ENCODE results near the gene XYLT1.
"Not testable (repeated sequence)": the region's sequence is repeated elsewhere in the genome, so short reads cannot be mapped to it uniquely, and the experiment has no call there.

The XYLT1 gene

DNA sequence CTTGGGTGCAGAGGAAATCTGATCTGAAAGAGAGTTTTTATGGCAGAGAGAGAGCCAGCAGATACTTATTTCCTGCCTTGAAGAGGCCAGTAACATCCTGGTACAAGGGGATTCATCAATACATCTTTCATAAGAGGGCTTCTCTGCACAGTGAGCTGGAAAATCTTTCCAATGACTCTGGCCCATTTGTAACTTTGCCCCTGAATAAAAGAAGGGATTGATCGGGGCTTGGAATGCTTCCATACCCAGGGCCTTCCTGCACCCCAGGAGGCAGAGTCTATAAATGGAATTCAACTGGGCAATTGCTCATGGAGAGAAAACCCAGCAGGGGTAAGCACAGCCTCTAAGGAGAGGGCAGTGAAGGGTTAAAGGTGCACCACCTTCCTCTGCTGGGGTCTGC lies 163.3 kb downstream of the XYLT1 start:
- DNase-seq (ENCODE audit: low read depth) = no peak

DNA sequence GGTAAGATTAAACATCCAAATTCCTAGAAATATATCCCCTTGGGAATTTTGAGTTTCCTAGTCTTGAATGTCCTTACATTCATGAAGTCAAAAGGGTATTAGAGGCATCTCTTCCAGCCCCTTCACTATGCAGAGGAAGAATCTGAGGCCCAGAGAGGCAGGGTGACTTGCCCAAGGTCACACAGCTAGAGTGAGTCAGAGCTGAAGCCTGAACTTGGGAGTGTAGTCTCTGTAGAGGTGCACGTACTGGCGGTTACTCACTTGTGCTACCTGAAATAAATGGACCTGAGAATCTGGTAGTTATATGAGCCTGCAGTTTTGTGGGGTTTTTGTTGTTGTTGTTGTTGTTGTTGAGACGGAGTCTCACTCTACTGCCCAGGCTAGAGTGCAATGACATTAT lies 164.0 kb downstream of the XYLT1 start:
- DNase-seq (ENCODE audit: low read depth) = no peak

DNA sequence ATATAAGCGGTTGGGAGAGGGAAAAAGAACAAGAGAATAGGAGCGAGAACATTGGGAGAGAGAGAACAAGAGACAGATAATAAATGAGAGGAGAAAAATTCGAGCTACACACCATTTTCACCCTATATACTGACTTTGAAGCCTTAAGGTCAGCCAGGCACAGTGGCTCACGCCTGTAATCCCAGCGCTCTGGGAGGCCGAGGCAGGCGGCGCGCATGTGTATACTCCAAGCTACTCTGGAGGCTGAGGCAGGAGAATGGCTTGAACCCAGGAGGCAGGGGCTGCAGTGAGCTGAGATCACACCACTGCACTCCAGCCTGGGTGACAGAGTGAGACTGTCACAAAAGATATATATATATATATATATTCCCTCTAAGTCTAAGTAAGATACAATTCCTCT lies 164.5 kb downstream of the XYLT1 start:
- not testable (repeated sequence) for DNase-seq (ENCODE audit: low read depth)

DNA sequence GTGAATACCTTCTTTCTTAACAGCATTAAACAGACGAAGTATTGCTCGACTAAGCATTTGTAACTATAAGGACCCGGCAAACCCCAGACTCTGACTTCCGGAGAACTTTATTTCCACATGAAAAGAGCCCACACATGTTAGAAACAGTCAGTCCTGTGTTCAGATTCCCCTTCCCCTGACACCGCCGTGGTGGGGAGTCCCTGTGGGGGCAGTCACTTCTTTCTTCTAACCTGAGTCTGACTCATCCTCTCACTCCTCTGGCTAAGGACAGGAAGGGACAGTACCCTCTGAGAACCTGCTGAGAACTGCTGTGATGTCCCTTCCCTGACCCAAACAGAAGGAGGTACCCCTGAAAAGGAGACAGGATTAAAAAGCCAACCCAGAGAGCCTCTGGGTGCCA lies 165.1 kb downstream of the XYLT1 start:
- peak; percentile 16 for DNase-seq (ENCODE audit: low read depth)

DNA sequence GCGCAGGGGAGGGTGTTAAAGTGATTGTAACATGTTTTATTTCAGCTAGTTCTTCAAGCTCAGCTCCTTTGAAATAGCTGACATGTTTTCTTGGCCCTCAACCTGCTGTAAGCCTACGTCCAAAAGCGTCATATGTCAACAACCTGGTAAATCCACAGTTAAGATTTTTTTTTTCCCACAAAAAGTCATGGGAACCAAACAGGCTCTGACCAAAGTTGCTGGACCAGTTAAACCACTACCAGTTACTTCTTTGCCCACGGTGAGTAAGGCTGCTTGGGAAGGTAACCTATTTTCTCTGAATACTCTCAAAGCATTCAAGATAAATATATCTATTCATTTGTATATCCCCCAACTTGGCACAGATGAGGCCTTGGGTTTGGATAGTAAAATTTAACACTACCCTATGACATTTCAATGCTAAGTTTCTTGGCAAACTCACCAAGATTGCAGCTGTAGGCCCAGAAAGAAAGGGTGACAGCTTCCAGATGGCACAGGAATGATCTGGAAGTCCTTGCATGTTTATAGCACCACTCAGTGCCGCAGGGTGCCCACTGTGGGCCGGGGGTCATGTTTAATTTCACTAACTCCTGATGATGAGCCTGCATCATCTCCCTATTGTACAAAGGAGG lies 166.2 kb downstream of the XYLT1 start:
- no peak for DNase-seq (ENCODE audit: low read depth)

DNA sequence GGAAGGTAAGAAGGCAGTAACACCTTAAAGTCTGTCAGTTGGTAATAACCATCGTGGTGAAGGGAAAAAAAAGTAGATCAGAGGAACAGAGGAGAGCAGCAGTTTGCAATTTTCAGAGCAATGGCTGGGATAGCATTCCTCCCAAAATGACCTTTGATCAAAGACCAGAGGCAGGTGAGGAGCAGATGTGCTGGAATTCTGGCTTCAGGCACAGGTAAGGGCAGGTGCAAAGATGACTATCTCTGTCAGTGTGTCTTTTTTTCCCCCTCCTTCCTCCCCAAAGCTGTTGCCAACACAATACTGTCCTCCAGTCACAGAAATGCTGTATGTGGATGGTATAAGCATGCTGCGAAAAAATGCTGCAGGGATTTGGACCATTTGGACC lies 166.7 kb downstream of the XYLT1 start:
- DNase-seq (ENCODE audit: low read depth) = no peak

DNA sequence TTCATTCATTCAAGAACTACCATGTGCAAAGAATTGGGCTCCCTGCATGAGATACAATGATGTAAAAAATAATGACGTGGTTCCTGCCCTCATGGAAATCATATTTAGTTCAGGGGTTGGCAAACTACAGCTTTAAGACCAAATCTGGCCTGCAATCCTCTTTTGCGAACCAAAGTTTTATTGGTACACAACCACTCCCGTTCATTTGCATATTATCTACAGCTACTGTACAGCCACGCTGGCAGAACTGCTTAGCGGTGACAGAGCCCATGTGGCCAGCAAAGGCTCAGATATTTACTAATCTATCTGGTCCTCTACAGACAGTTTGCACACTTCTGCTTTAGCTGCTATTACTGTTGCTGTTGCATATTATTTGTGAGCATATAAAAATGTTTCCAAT lies 167.7 kb downstream of the XYLT1 start:
- no peak for DNase-seq (ENCODE audit: low read depth)

DNA sequence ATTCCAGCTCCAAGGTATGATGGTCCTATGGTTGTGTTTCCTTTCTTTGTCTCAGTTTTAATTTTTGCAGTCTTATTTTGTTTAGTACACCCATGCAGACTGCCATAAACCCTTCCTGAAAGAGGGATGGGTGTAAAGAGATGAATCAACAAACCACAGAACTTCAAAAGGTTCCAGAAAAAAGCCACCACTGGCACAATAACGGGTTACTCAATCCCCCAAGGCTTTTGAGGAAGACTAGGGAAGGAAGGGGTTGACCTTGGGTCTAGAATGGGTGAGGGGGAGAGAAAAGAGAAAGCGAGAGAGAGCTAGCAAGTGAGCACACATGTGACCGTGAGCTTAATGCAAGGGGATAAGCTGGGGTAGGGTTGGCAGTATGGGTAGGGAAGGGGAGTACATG lies 168.1 kb downstream of the XYLT1 start:
- DNase-seq (ENCODE audit: low read depth) = no peak

DNA sequence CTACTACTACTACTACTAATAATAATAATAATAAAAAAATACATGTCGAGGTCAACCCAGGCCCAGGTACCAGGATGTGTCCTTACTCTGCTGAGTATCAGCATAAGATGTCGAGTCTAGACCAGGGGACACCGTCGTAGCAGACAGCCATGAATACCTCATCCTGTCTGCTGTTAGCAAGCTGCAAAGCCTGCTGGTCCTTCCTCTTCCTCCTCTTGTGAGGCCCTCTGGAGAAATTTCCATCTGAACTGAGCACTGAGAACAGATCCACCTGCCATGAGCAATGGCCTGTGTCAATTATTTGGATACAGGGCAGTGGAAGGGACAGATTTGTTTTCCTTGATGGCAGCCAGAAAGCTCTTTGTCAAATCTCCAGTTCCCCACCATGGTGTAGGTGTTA lies 168.5 kb downstream of the XYLT1 start:
- no peak for DNase-seq (ENCODE audit: low read depth)

DNA sequence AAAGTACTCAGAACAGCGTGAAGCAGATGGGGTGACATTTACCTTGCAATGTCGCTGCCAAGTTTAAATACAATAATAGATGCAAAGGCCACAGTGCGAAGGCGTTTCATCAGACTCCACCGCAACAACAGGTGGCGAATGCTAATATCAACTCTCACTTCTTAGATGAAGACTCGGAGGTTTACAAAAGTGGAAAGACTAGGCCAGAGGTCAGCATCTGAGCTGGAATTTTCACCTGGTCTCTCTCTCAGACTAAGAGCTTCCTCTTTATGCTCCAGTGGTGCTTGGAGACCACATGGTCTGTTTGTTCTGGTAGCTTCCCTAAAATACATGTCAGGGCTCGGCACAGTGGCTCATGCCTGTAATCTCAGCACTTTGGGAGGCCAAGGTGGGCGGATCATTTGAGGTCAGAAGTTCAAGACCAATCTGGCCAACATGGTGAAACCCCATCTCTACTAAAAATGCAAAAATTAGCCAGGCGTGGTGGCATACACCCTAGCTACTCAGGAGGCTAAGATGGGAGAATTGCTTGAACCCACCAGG lies 169.1 kb downstream of the XYLT1 start:
- DNase-seq (ENCODE audit: low read depth) = no peak

DNA sequence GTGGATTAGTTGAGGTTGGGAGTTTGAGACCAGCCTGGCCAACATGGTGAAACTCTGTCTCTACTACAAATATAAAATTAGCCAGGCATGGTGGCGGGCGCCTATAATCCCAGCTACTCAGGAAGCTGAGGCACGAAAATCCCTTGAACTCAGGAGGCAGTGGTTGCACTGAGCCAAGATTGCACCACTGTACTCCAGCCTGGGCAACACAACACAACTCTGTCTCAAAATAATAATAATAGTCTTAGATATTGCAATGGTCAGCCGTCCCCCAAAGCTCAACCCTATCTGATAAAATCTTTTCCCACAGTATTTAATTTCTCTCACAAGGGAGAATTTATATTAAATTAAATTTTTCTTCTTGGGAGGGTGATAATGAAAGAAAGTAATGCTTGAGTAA lies 169.6 kb downstream of the XYLT1 start:
- DNase-seq (ENCODE audit: low read depth) = no peak

DNA sequence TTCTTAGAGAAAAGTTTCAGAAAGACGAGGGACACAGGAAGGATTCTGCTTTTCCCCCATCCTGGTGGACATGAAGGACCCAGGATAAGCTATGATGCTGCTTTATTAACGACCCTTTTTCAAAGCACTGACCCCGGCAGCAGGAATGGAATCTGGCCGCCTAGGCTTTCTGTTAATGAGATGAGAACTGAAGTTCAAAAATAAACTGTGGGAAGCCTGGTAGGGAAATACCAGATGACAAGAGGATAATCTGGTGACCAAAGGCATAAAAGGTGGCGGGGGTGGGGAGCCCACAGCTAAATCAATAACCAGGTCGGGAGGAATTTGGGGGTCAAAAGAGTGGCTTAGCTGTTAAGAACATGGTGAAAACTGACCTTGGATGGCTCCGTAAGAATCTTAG lies 171.0 kb downstream of the XYLT1 start:
- no peak for DNase-seq (ENCODE audit: low read depth)

DNA sequence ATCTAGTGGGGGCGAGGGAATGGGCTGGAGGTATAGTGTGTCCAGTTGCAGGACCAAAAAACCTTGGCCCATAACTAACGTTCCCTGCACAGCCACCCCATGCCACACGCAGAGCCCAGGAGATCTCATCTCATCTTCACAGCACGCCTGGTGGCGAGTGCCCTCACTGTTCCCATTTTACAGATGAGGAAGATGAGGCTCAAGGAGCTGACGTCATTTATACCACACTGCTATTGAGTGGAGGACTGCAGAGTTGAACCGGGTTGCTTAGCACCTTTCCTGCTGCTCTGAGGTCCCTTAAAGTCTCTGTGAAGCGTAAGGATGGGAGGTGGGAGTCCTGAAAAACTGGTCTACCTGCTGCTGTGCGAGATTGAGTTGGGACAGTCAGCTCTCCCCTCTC lies 172.5 kb downstream of the XYLT1 start:
- no peak for DNase-seq (ENCODE audit: low read depth)

DNA sequence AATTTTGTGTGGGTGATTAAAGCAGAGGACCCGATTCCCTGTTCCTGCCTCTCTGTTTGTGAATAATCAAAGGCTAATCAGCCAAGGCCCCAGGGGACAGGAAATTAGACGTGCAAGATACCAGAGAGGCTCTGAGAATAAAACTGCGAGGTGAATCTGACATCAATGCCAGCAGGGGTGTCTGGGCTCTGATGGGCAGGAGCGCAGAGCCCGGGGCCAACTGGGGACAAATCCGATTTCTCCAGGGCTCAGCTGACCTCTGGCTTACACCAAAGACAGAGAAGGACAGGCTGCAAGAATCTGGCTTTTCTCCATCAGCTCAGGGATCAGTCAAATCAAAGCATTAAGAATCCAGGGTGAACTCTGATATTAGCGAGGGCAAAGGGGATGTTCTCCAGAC lies 174.3 kb downstream of the XYLT1 start:
- DNase-seq (ENCODE audit: low read depth) = no peak

DNA sequence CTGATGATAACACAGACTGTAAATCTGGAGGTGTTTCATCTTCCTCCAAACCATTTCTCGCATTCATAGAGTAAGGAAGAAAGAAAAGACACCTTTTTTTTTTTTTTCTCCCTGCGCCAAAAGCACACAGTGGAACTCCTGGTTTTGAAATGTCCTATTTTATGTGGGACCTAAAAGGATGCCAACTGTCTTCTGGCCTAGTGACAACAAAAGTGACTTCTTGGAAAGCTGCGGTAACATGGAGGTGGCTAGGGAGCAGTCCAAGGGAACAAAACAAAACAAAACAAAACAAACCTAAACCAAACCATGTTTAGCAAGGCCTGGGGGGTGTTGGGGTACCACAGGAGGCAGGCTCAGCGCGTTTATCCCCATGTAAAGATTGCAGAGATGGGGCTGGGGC lies 174.8 kb downstream of the XYLT1 start:
- DNase-seq (ENCODE audit: low read depth) = no peak

DNA sequence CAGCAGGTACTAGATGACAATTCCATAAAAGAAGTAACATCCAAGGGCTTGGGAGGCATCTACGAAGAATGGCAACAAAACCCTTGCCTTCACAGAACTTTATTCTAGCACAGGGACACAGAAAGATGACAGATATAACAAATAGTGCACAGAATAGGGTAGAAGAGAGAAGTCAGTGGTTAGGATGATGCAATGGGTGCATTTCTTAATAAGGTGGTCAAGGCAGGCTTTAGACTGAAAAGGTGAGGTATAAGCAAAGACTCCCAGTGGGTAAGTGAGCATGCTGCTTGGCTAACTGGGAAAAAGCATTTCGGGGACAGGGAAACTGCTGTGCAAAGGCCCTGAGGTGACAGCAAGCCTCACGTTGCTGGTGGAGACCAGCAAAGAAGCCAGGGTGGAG lies 175.9 kb downstream of the XYLT1 start:
- no peak for DNase-seq (ENCODE audit: low read depth)

DNA sequence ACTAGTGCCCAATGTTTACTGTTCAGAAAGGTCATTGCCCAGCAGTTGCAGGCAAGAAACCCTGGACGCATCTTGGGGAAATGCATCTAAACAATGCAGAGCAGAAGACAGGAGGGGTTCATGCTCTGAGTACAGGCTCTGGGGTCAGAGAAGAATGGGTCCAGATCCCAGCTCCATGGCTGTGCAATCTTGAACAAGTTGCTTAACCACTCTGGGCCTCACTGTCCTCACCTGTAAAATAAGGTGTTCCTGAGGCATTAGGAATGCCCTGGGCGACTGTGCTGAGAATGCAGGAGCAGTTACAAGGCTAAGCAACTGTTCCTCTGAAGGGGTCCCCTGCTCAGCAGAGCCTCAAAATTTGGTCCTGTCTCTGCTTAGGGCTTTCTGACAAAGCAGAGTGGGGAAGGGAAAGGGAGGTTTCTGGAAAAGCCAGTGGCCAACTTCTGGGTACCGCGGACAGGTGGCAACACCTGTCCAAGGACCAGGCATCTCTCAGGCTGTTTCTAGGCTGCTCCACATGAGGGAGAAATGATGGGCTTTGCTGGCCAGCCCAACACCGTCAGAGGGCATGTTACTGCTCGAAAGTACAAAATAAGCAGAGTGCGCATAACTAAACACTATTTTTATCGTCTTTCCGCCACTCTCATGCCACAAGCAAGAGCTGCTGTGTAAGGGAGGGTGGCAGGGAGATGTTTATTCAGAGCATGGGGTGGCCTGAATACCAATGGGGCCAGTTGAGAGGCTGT lies 176.8 kb downstream of the XYLT1 start:
- DNase-seq (ENCODE audit: low read depth) = no peak

DNA sequence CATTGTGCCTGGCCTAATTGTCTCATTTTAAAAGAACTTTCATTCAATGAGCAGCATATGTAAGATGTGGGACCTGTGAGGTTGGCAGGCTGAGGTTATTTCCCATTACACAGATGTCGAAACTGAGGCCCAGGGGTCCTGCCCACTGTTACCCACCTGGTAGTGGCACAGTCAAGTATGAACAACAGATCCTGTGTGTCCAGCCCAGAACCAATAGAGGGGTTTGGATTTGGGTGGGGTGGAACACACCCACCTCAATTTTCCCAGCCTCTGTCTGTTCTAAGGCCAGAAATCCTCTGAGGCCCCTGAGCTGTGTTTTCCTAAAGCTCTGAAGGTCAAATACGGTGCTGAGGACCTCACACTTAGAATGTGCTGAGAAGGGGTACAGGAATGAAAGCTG lies 179.5 kb downstream of the XYLT1 start:
- DNase-seq (ENCODE audit: low read depth) = no peak

DNA sequence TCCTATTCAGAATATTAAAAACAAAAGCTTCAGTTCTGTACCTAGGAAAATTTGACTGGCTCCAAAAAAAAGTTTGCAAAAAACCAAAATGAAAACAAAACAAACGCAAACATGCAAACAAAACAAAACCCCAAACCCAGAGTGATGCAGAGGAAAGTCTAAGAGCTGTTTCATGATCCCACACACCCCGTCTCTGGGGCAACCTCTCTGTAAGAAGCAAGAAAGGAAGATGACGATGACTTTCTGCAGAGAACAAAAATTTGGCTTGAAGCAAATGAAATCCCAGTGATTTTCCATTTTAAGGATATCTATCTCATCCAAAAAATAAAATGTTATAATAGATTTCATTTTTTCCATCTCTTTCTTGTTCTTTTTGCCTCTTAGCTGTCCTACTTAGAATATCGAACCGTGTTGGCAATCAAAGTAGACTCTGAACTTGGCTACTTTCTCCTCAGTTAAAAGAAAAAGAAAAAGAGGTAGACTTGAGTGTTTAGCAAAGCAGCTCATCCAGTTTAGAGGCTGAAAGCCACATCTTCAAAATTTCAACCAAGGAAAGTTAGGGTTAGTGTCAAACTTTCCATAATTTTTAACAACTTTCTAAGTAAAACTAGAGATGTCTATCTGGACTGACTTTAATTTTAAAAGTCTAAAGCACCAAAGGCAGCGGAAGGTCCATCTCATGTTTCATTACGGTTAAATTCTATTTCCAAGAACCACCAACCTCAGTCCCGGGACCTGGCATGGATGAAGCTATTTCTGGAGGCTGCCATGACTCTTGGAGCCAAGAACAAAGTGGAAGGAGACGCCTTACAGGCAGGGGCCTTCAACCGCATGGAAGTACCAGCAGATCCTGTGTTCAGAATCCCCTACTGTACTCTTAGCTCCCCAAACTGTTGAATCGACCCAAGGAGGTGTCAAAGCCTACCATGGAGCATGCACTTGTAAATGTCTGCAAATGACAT lies 180.8 kb downstream of the XYLT1 start:
- DNase-seq (ENCODE audit: low read depth) = no peak

DNA sequence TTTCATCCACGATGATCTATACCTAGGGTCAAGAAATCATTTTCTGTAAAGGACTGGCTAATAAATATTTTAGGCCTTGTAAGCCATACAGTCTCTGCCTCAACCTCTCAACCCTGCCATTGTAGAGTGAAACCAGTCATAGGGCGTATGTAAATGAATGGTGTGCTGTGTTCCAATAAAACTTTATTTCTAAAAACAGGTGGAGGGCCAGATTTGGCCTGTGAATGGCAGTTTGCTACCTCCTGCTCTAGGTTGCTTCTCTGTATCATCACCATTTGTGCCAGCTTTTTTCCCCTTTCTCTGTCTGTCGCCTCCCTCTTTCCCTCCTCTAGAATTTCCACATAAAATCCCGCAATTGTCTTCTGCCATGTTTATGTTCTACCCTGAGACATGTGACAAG lies 181.7 kb downstream of the XYLT1 start:
- DNase-seq (ENCODE audit: low read depth) = no peak

DNA sequence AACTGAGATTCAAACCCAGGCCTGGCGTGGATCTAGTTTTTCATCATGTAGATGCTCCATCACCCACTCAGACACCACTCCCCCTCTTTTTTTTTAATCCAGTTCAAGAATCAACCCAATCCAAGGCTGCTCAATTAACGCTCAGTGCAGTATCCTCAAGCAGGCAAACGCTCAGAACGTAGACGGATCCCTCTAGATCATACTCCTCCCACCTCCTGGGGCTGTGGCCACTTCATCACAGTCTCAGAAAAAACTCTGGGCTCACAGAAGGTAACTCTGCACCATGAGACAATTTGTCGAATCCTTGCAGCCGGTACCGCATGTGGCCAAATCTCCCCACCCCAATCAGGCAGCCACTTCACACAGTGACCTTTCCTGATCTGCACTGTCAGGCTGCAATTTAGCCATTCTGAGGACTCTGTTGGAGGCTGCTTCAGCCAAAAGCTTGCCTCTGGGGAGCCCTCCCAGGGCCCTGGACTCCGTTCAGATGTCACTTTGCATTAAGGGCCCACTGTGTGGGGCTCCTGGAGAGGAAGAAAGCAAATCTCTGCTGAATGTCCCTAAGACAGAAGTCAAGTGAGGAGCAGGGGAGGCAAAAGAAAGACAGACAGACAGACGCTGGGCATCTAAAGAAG lies 183.5 kb downstream of the XYLT1 start:
- DNase-seq (ENCODE audit: low read depth) = no peak

DNA sequence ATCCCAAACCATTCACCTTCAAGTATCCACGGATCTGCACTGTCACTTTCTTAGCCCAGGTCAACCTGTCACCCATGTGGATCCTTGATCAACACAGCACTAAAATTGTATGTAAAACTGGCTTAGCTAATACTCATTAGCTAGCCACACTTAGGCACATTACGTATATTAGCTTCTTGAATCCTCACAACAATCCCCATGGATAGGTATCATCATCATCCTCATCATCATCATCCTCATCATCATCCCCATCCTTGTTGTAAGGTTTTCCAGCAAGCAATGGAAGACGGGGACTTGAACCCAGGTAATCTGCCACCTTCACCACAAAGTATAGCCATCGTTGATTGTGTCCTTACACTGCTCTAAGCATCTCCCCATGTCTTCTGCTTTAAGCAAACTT lies 184.3 kb downstream of the XYLT1 start:
- DNase-seq (ENCODE audit: low read depth) = no peak

All from activated T-cell treated with anti-CD3 and anti-CD28 coated beads for 24 hours (primary cell).